SK-N-SH (cell line): ENCODE data around the gene NNT. TPM values are rescaled to one million over a fixed set of nuclear protein-coding genes. Genes with fewer than 3 reads are reported as not detected.
A peak's percentile ranks its signal among the peaks of the same experiment; 100 is the strongest.

Experiments
- CTCF ChIA-PET: fragments of 300-600, 350-600 bp; formaldehyde crosslinking; extraction: SDS; loops from one replicate; lab custom pipeline; 2021; lab: Yijun Ruan, JAX
- POLR2A ChIA-PET: fragments of 350-600 bp; sonication (Branson Sonifier 250); formaldehyde crosslinking; extraction: SDS; loops from one replicate; lab custom pipeline; 2020; ENCODE audit warnings: antibody characterized with exemption, inconsistent platforms; lab: Yijun Ruan, JAX
- DNase-seq: peaks from one replicate; pipeline ENCODE4 v3.0.0; 2012
- H2AFZ ChIP-seq: fragments of 200-600 bp; sonication (generic); 2 replicates; pipeline ENCODE4 v1.8.1; 2016; ENCODE audit warnings: antibody characterized with exemption, mild to moderate bottlenecking, low read depth
- H3F3A ChIP-seq: fragments of 200-600 bp; sonication (generic); replicated peaks from 2 replicates; pipeline ENCODE3; 2016; ENCODE audit warnings: antibody characterized with exemption, mild to moderate bottlenecking; ENCODE audit not compliant: insufficient read depth
- H3K27ac ChIP-seq, 2 experiments: fragments of 200-500 bp in 1 of 2; fragments of 200-600 bp in 1 of 2; sonication (Bioruptor generic) in 1 of 2; sonication (generic), shearing (Covaris generic) in 1 of 2; 2 replicates each; pipeline versions ENCODE4 v1.5.1 to v1.6.1; 2014 to 2016; ENCODE audit warnings: low read depth in 2 of 2, inconsistent platforms in 1 of 2, low read length in 1 of 2, mild to moderate bottlenecking in 1 of 2, mixed read lengths in 1 of 2
- H3K27me3 ChIP-seq: fragments of 200-600 bp; sonication (generic), shearing (Covaris generic); 2 replicates; pipeline ENCODE4 v1.6.1; 2016; ENCODE audit warnings: mixed run types; ENCODE audit not compliant: insufficient read depth
- H3K36me3 ChIP-seq, 2 experiments: fragments of 200-500 bp in 1 of 2; fragments of 200-600 bp in 1 of 2; sonication (Bioruptor generic) in 1 of 2; sonication (generic) in 1 of 2; replicated peaks in 1 of 2; 2 replicates each; pipeline versions ENCODE3 to v1.5.1; 2014 to 2016; ENCODE audit warnings: low read length in 1 of 2, mild to moderate bottlenecking in 1 of 2; ENCODE audit not compliant: insufficient read depth in 2 of 2, control insufficient read depth in 1 of 2
- H3K4me1 ChIP-seq, 2 experiments: fragments of 200-500 bp in 1 of 2; fragments of 200-600 bp in 1 of 2; sonication (Bioruptor generic) in 1 of 2; sonication (generic), shearing (Covaris generic) in 1 of 2; 2 replicates each; pipeline versions ENCODE4 v1.5.1 to v1.6.1; 2014 to 2016; ENCODE audit warnings: low read depth in 1 of 2, low read length in 1 of 2, mixed run types in 1 of 2; ENCODE audit not compliant: insufficient read depth in 2 of 2, control insufficient read depth in 1 of 2
- H3K4me2 ChIP-seq: fragments of 200-600 bp; sonication (generic), shearing (Covaris generic); 2 replicates; pipeline ENCODE4 v1.6.1; 2017; ENCODE audit warnings: mixed run types
- H3K4me3 ChIP-seq, 2 experiments: fragments of 200-500 bp in 1 of 2; fragments of 200-600 bp in 1 of 2; sonication (Bioruptor generic) in 1 of 2; sonication (generic), shearing (Covaris generic) in 1 of 2; 2 replicates each; pipeline versions ENCODE4 v1.5.1 to v1.8.1; 2014 to 2016; ENCODE audit warnings: low read depth in 2 of 2, inconsistent platforms in 1 of 2, low read length in 1 of 2, mild to moderate bottlenecking in 1 of 2, mixed read lengths in 1 of 2, moderate library complexity in 1 of 2
- H3K79me2 ChIP-seq: fragments of 200-600 bp; sonication (generic); 2 replicates; pipeline ENCODE4 v1.8.1; 2017; ENCODE audit warnings: mild to moderate bottlenecking; ENCODE audit not compliant: insufficient read depth
- H3K9ac ChIP-seq: fragments of 200-600 bp; sonication (generic); 2 replicates; pipeline ENCODE4 v1.6.1; 2017; ENCODE audit warnings: mixed run types
- H3K9me2 ChIP-seq: fragments of 200-600 bp; sonication (generic); 2 replicates; pipeline ENCODE4 v1.6.1; 2017; ENCODE audit warnings: mixed run types
- H3K9me3 ChIP-seq: fragments of 200-600 bp; sonication (generic); 2 replicates; pipeline ENCODE4 v1.6.1; 2017; ENCODE audit warnings: mixed run types, mild to moderate bottlenecking, moderate library complexity
- H4K20me1 ChIP-seq: fragments of 200-600 bp; sonication (generic); 2 replicates; pipeline ENCODE4 v1.6.1; 2017; ENCODE audit warnings: mild to moderate bottlenecking, mixed run types; ENCODE audit not compliant: insufficient read depth
- CHD2 ChIP-seq: fragments of 150-350 bp; IDR thresholded peaks from 2 replicates; pipeline ENCODE4 v1.6.1; 2018; ENCODE audit warnings: low read length; ENCODE audit not compliant: partially characterized antibody
- EZH2phosphoT487 ChIP-seq: fragments of 200-600 bp; sonication (generic); IDR thresholded peaks from 2 replicates; pipeline ENCODE4 v1.6.1; 2017; ENCODE audit warnings: low read depth, mixed run types, mild to moderate bottlenecking, antibody characterized with exemption, moderate library complexity, borderline replicate concordance
- FOXM1 ChIP-seq: IDR thresholded peaks from 2 replicates; pipeline ENCODE4 v1.4.0; 2012; ENCODE audit warnings: low read depth, mild to moderate bottlenecking
- NRF1 ChIP-seq: IDR thresholded peaks from 2 replicates; pipeline ENCODE4 v1.6.1; 2012; ENCODE audit warnings: low read depth, mild to moderate bottlenecking, low read length
- PBX3 ChIP-seq: IDR thresholded peaks from 2 replicates; pipeline ENCODE4; 2012
- POLR2AphosphoS5 ChIP-seq: IDR thresholded peaks from 2 replicates; pipeline ENCODE4 v1.6.1; 2012; ENCODE audit warnings: low read depth, low read length
- RXRA ChIP-seq: IDR thresholded peaks from 2 replicates; pipeline ENCODE4 v1.4.0; 2012; ENCODE audit warnings: low read depth, mild to moderate bottlenecking, borderline replicate concordance
- SIN3A ChIP-seq: IDR thresholded peaks from 2 replicates; pipeline ENCODE4 v1.6.1; 2012; ENCODE audit warnings: low read depth, mild to moderate bottlenecking, low read length, moderate library complexity, borderline replicate concordance
- SMC3 ChIP-seq: IDR thresholded peaks from 2 replicates; pipeline ENCODE4 v1.6.1; 2012; ENCODE audit warnings: low read depth, low read length, improper control_type of control experiment
- TAF1 ChIP-seq: IDR thresholded peaks from 2 replicates; pipeline ENCODE4 v1.6.1; 2012; ENCODE audit warnings: low read depth, mild to moderate bottlenecking, low read length, moderate library complexity, borderline replicate concordance
- YY1 ChIP-seq: IDR thresholded peaks from 2 replicates; pipeline ENCODE4 v1.4.0; 2012; ENCODE audit warnings: low read depth, mild to moderate bottlenecking
- WGBS: methylation state at CpG from one replicate; pipeline ENCODE4 v1.1.6; 2017; ENCODE audit warnings: low lambda C conversion rate; 5-methylcytosine and 5-hydroxymethylcytosine counted together
- polyA plus RNA-seq, 3 experiments: library from polyadenylated mRNA; depleted of rRNA; stranded (reverse); fragments of >200 nt; gene quantifications; 2 replicates each; pipeline ENCODE4 v1.2.3, GENCODE V29; 2012
- TF ChIP-seq, protein P1 (sequence below): IDR thresholded peaks from 2 replicates; pipeline ENCODE4 v1.6.1; 2012; ENCODE audit warnings: mild to moderate bottlenecking, low read depth, low read length, moderate library complexity
- TF ChIP-seq, protein P2 (sequence below): IDR thresholded peaks from 2 replicates; pipeline ENCODE4 v1.4.0; 2012; ENCODE audit warnings: low read depth

The NNT gene
- polyA plus RNA-seq, 1 of the 3 experiments (the other 2 are of a cell fraction) = 21.9 TPM

GRCh38 chr5:43570450-43571158 lies 32.4 kb upstream of the NNT start (continued):
- TF ChIP-seq, protein P1, sequence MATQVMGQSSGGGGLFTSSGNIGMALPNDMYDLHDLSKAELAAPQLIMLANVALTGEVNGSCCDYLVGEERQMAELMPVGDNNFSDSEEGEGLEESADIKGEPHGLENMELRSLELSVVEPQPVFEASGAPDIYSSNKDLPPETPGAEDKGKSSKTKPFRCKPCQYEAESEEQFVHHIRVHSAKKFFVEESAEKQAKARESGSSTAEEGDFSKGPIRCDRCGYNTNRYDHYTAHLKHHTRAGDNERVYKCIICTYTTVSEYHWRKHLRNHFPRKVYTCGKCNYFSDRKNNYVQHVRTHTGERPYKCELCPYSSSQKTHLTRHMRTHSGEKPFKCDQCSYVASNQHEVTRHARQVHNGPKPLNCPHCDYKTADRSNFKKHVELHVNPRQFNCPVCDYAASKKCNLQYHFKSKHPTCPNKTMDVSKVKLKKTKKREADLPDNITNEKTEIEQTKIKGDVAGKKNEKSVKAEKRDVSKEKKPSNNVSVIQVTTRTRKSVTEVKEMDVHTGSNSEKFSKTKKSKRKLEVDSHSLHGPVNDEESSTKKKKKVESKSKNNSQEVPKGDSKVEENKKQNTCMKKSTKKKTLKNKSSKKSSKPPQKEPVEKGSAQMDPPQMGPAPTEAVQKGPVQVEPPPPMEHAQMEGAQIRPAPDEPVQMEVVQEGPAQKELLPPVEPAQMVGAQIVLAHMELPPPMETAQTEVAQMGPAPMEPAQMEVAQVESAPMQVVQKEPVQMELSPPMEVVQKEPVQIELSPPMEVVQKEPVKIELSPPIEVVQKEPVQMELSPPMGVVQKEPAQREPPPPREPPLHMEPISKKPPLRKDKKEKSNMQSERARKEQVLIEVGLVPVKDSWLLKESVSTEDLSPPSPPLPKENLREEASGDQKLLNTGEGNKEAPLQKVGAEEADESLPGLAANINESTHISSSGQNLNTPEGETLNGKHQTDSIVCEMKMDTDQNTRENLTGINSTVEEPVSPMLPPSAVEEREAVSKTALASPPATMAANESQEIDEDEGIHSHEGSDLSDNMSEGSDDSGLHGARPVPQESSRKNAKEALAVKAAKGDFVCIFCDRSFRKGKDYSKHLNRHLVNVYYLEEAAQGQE = no peak
- no peak for TF ChIP-seq SIN3A
- TF ChIP-seq, protein P2, sequence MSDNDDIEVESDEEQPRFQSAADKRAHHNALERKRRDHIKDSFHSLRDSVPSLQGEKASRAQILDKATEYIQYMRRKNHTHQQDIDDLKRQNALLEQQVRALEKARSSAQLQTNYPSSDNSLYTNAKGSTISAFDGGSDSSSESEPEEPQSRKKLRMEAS = no peak
- TF ChIP-seq YY1 = no peak
- no peak for TF ChIP-seq FOXM1
- TF ChIP-seq TAF1 = no peak
- no peak for TF ChIP-seq NRF1
- TF ChIP-seq POLR2AphosphoS5 = no peak

DNA sequence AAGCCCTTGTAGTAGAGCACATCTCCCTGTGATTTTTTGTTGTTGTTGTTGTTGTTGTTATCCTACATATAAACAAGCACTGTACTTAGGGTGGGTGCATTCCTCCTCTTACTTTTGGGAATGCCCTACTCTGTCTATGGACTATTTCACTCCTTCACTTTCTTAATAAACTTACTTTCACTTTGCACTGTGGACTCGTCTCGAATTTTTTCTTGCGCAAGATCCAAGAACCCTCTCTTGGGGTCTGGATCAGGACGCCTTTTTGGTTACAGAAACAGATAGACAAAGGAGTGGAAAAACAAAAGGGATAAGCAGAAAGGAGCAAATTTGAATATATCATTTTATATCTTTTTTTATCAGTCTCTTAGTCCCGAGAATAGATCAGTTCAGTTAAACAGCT lies 31.7 kb upstream of the NNT start:
- DNase-seq = no peak
- peaks cover 3% of the 10 kb centered on the region for H3F3A ChIP-seq
- no peak overlapping the region for H3K9ac ChIP-seq
- H3K4me1 ChIP-seq = peaks cover 2 to 6% of the 10 kb centered on the region in 2 experiments; a peak in 2 of 4 replicates
- H3K9me2 ChIP-seq = no peaks in the 10 kb centered on the region
- no peaks in the 10 kb centered on the region for H3K27me3 ChIP-seq
- H3K79me2 ChIP-seq = no peaks in the 10 kb centered on the region
- no peaks in the 10 kb centered on the region for H3K9me3 ChIP-seq
- H3K27ac ChIP-seq = no peak overlapping the region
- CTCF ChIA-PET = no interaction called here
- no peaks in the 10 kb centered on the region for H3K36me3 ChIP-seq
- no peaks in the 10 kb centered on the region for H4K20me1 ChIP-seq
- no peak overlapping the region for H2AFZ ChIP-seq
- no peak overlapping the region for H3K4me2 ChIP-seq
- TF ChIP-seq TAF1 = no peak
- WGBS = 92% methylated on average over 5 of the region's 5 CpGs
- H3K4me3 ChIP-seq = no peak overlapping the region
- POLR2A ChIA-PET = no interaction called here

GRCh38 chr5:43572357-43572756 lies 30.6 kb upstream of the NNT start:
- H3K9me2 ChIP-seq = no peaks in the 10 kb centered on the region
- peaks cover 2 to 6% of the 10 kb centered on the region in 2 experiments; a peak in 2 of 4 replicates for H3K4me1 ChIP-seq
- no peak overlapping the region for H3K4me2 ChIP-seq
- no peak overlapping the region for H3K9ac ChIP-seq
- TF ChIP-seq CHD2 (no peak), EZH2phosphoT487 (no peak), RXRA (no peak), SMC3 (no peak), FOXM1 (no peak), PBX3 (no peak)
- H3K4me3 ChIP-seq = no peak overlapping the region
- no peaks in the 10 kb centered on the region for H3K79me2 ChIP-seq
- 0 out of 2 replicates have a peak overlapping the region, but pooled peaks have one; percentile 32 for H2AFZ ChIP-seq
- no peaks in the 10 kb centered on the region for H4K20me1 ChIP-seq
- ChIA-PET CTCF (no interaction called here), POLR2A (no interaction called here)
- DNase-seq = no peak
- no peaks in the 10 kb centered on the region for H3K27me3 ChIP-seq
- peaks cover 3% of the 10 kb centered on the region for H3F3A ChIP-seq
- H3K9me3 ChIP-seq = no peaks in the 10 kb centered on the region
- H3K27ac ChIP-seq = no peak overlapping the region
- 73% methylated on average over 2 of the region's 2 CpGs for WGBS
- no peaks in the 10 kb centered on the region for H3K36me3 ChIP-seq
